GM23338 (cell line): ENCODE measurements around the gene DLG2. TPM values are rescaled to one million over a fixed set of nuclear protein-coding genes. Genes with fewer than 3 reads are reported as not detected.

Experiments used
- ATAC-seq: fragments of 200-7000 bp; cut with Tn5 transposase; 3 replicates; pipeline ENCODE4 v1.9.1; 2020
- DNase-seq: peaks from one replicate; pipeline ENCODE4 v3.0.0-alpha.2; 2015; ENCODE audit warnings: low spot score
- H2AFZ ChIP-seq: fragments of 200-600 bp; sonication (generic); 2 replicates; pipeline ENCODE4 v1.8.0; 2016; ENCODE audit warnings: antibody characterized with exemption, mild to moderate bottlenecking, moderate library complexity
- H3F3A ChIP-seq: fragments of 200-600 bp; sonication (generic); replicated peaks from 2 replicates; pipeline ENCODE4 v1.8.0; 2017; ENCODE audit warnings: antibody characterized with exemption, mixed run types, low read depth
- H3K27ac ChIP-seq: fragments of 200-600 bp; sonication (generic); 2 replicates; pipeline ENCODE4 v1.6.1; 2016; ENCODE audit warnings: low read depth
- H3K27me3 ChIP-seq: fragments of 200-600 bp; sonication (generic); 2 replicates; pipeline ENCODE4 v1.8.0; 2016; ENCODE audit warnings: mild to moderate bottlenecking, mixed run types, moderate library complexity; ENCODE audit not compliant: insufficient read depth
- H3K36me3 ChIP-seq: fragments of 200-600 bp; sonication (generic); 2 replicates; pipeline ENCODE4 v1.8.0; 2016; ENCODE audit warnings: mild to moderate bottlenecking; ENCODE audit not compliant: insufficient read depth
- H3K4me1 ChIP-seq: fragments of 200-600 bp; sonication (generic); 2 replicates; pipeline ENCODE4 v1.8.0; 2016; ENCODE audit warnings: mild to moderate bottlenecking, moderate library complexity; ENCODE audit not compliant: insufficient read depth
- H3K4me2 ChIP-seq: fragments of 200-600 bp; sonication (generic); 2 replicates; pipeline ENCODE4 v1.7.1; 2017; ENCODE audit warnings: mixed run types
- H3K4me3 ChIP-seq: fragments of 200-600 bp; sonication (generic); 2 replicates; pipeline ENCODE4 v1.6.1; 2016; ENCODE audit warnings: mixed run types
- H3K79me2 ChIP-seq: fragments of 200-600 bp; sonication (generic); replicated peaks from 2 replicates; pipeline ENCODE4 v1.8.0; 2017; ENCODE audit warnings: mild to moderate bottlenecking; ENCODE audit not compliant: insufficient read depth
- H3K9me2 ChIP-seq: fragments of 200-600 bp; sonication (generic); 2 replicates; pipeline ENCODE4 v1.8.0; 2017; ENCODE audit not compliant: insufficient read depth
- H4K20me1 ChIP-seq: fragments of 200-600 bp; sonication (generic); replicated peaks from 2 replicates; pipeline ENCODE4 v1.8.0; 2017; ENCODE audit warnings: mild to moderate bottlenecking; ENCODE audit not compliant: insufficient read depth
- H3K27ac Mint-ChIP-seq: 2 replicates; pipeline ENCODE4 v1.8.0; 2020; ENCODE audit warnings: inconsistent platforms, mild to moderate bottlenecking, moderate library complexity, mixed read lengths
- H3K27me3 Mint-ChIP-seq: 3 replicates; pipeline ENCODE4 v1.8.0; 2022; ENCODE audit warnings: low read depth, mild to moderate bottlenecking, moderate library complexity, mixed read lengths, inconsistent platforms; ENCODE audit not compliant: insufficient read depth, poor library complexity
- H3K36me3 Mint-ChIP-seq: 3 replicates; pipeline ENCODE4 v1.8.0; 2021; ENCODE audit warnings: low read depth, mild to moderate bottlenecking, inconsistent platforms, moderate library complexity, mixed read lengths
- H3K4me1 Mint-ChIP-seq: 3 replicates; pipeline ENCODE4 v1.8.0; 2020; ENCODE audit warnings: mild to moderate bottlenecking, inconsistent platforms, mixed read lengths
- H3K4me3 Mint-ChIP-seq: 3 replicates; pipeline ENCODE4 v1.8.0; 2021; ENCODE audit warnings: moderate library complexity, mild to moderate bottlenecking, inconsistent platforms, mixed read lengths
- H3K9me3 Mint-ChIP-seq: 3 replicates; pipeline ENCODE4 v1.8.0; 2020; ENCODE audit warnings: moderate library complexity, mild to moderate bottlenecking, inconsistent platforms, mixed read lengths
- CREB1 ChIP-seq: fragments of 250-450 bp; sonication (Bioruptor Pico); IDR thresholded peaks from 2 replicates; pipeline ENCODE4 v1.5.0; 2020; ENCODE audit warnings: low read depth, mild to moderate bottlenecking, moderate library complexity
- CTCF ChIP-seq, 2 experiments: fragments of 200-600 bp in 1 of 2; sonication (generic) in 1 of 2; conservative IDR thresholded peaks; 2 replicates each; pipeline versions ENCODE4 v1.5.1 to v1.6.1; 2016 to 2017; ENCODE audit warnings: antibody characterized with exemption in 2 of 2, low read depth in 2 of 2, mild to moderate bottlenecking in 2 of 2, moderate library complexity in 1 of 2
- ETS1 ChIP-seq: IDR thresholded peaks from 2 replicates; pipeline ENCODE4 v1.6.1; 2016; ENCODE audit warnings: antibody characterized with exemption
- EZH2 ChIP-seq: fragments of 200-600 bp; sonication (generic); IDR thresholded peaks from one replicate; pipeline ENCODE4 v1.8.0; 2017; ENCODE audit warnings: antibody characterized with exemption, mild to moderate bottlenecking, low read depth; ENCODE audit not compliant: unreplicated experiment
- EZH2phosphoT487 ChIP-seq: fragments of 200-600 bp; sonication (generic); IDR thresholded peaks from one replicate; pipeline ENCODE4 v1.8.1; 2018; ENCODE audit warnings: antibody characterized with exemption; ENCODE audit not compliant: unreplicated experiment
- JUNB ChIP-seq: IDR thresholded peaks from one replicate; pipeline ENCODE4 v1.6.1; 2016; ENCODE audit warnings: antibody characterized with exemption; ENCODE audit not compliant: unreplicated experiment
- NANOG ChIP-seq: IDR thresholded peaks from 2 replicates; pipeline ENCODE4 v1.6.1; 2016; ENCODE audit warnings: antibody characterized with exemption, borderline replicate concordance
- POLR2AphosphoS5 ChIP-seq: IDR thresholded peaks from 2 replicates; pipeline ENCODE4 v1.6.1; 2016; ENCODE audit warnings: antibody characterized with exemption, low read depth
- REST ChIP-seq: IDR thresholded peaks from one replicate; pipeline ENCODE4 v1.6.1; 2018; ENCODE audit warnings: antibody characterized with exemption; ENCODE audit not compliant: unreplicated experiment
- STAT1 ChIP-seq: IDR thresholded peaks from one replicate; pipeline ENCODE4 v1.6.1; 2016; ENCODE audit warnings: antibody characterized with exemption; ENCODE audit not compliant: unreplicated experiment
- ZNF114 ChIP-seq: fragments of 250-450 bp; sonication (Bioruptor Pico); IDR thresholded peaks from 2 replicates; pipeline ENCODE4 v1.5.0; 2020; ENCODE audit warnings: mild to moderate bottlenecking, moderate library complexity
- ZNF331 ChIP-seq: fragments of 250-450 bp; sonication (Bioruptor Pico); IDR thresholded peaks from 2 replicates; pipeline ENCODE4 v1.5.0; 2020; ENCODE audit warnings: low read depth, mild to moderate bottlenecking, moderate library complexity
- ZNF462 ChIP-seq: fragments of 250-450 bp; sonication (Bioruptor Pico); IDR thresholded peaks from 2 replicates; pipeline ENCODE4 v1.5.0; 2020; ENCODE audit warnings: mild to moderate bottlenecking, moderate library complexity
- polyA plus RNA-seq: library from polyadenylated mRNA; unstranded; fragments of >200 nt; fragmentation: Nextera tagmentation; extraction: Ambion mirVana; gene quantifications from 2 replicates; pipeline ENCODE4 v1.2.1, GENCODE V29; 2016
- total RNA-seq: library from RNA; depleted of rRNA; stranded (reverse); fragments of >200 nt; shearing (Covaris generic); gene quantifications from 2 replicates; pipeline ENCODE4 v1.2.3, GENCODE V29; 2014

The DLG2 gene
- total and polyA plus RNA-seq, 2 experiments from 2014 or later: 19.8 to 21.5 TPM

GRCh38 chr11:84194696-84195095 lies 1432.4 kb downstream of the DLG2 start:
- H3K4me1 Mint-ChIP-seq: no peaks in the 10 kb centered on the region
- Histone ChIP-seq H3K27ac (no peak overlapping the region), H4K20me1 (no peaks in the 10 kb centered on the region), H3K9me2 (no peaks in the 10 kb centered on the region; the same call in 1 of the 2 replicates), H2AFZ (no peak overlapping the region), H3K36me3 (no peaks in the 10 kb centered on the region), H3K27me3 (no peaks in the 10 kb centered on the region), H3K79me2 (no peaks in the 10 kb centered on the region), H3K4me1 (no peaks in the 10 kb centered on the region), H3K4me3 (no peak overlapping the region), H3F3A (no peaks in the 10 kb centered on the region), H3K4me2 (no peak overlapping the region)
- peaks cover 22% of the 10 kb centered on the region for H3K9me3 Mint-ChIP-seq
- TF ChIP-seq CREB1 (CRISPR knock-in tag): no peak
- no peak for TF ChIP-seq ZNF462 (CRISPR knock-in tag)
- no peak for TF ChIP-seq REST
- no peak for TF ChIP-seq NANOG
- no peak for TF ChIP-seq STAT1
- TF ChIP-seq EZH2: no peak
- no peak for TF ChIP-seq ZNF114
- TF ChIP-seq ZNF331 (CRISPR knock-in tag): no peak
- TF ChIP-seq JUNB: no peak
- TF ChIP-seq EZH2phosphoT487: no peak
- no peak for TF ChIP-seq CTCF (conservative IDR thresholded peaks at IDR 0.05; ENCODE audit: low read depth in 2 of 2)
- TF ChIP-seq ETS1: no peak
- no peak for TF ChIP-seq POLR2AphosphoS5
- H3K27me3 Mint-ChIP-seq: no peaks in the 10 kb centered on the region
- no peak overlapping the region for H3K27ac Mint-ChIP-seq
- ATAC-seq (no peak), DNase-seq (no peak)
- no peak overlapping the region for H3K4me3 Mint-ChIP-seq
- H3K36me3 Mint-ChIP-seq: peaks cover 11% of the 10 kb centered on the region; the same call in 2 of the 3 replicates
